Heart right ventricle (tissue), 16 donors: ENCODE data around the gene ZNF710. TPM values are rescaled to one million over a fixed set of nuclear protein-coding genes. Genes with fewer than 3 reads are reported as not detected.

Source experiments
- ATAC-seq, 8 donors: fragments of 200-7000 bp; cut with Tn5 transposase; one replicate each; pipeline ENCODE4 v1.9.1; 2020; ENCODE audit warnings: mild to moderate bottlenecking in 8 of 8, moderate library complexity in 8 of 8, moderate number of reproducible peaks in 1 of 8
- DNase-seq, 2 donors: peaks; one replicate each; pipeline ENCODE4 v3.0.0-alpha.2; 2020
- H3K27ac ChIP-seq, 10 donors: fragments of 200-600 bp; sonication (generic) in 2 of 10; one replicate each; pipeline versions ENCODE4 v1.5.0 to v1.8.0; 2020 to 2022; ENCODE audit warnings: mild to moderate bottlenecking in 3 of 10
- H3K27me3 ChIP-seq, 7 donors: fragments of 200-600 bp; one replicate each; pipeline ENCODE4 v1.8.0; 2021 to 2022; ENCODE audit warnings: mild to moderate bottlenecking in 2 of 7
- H3K36me3 ChIP-seq, 9 donors: fragments of 200-600 bp; sonication (generic) in 1 of 9; one replicate each; pipeline versions ENCODE4 v1.5.0 to v1.8.0; 2020 to 2022; ENCODE audit warnings: mild to moderate bottlenecking in 2 of 9
- H3K4me1 ChIP-seq, 9 donors: fragments of 200-600 bp; sonication (generic) in 1 of 9; one replicate each; pipeline versions ENCODE4 v1.5.0 to v1.8.0; 2020 to 2022; ENCODE audit warnings: mild to moderate bottlenecking in 4 of 9
- H3K4me3 ChIP-seq, 10 donors: fragments of 200-600 bp; sonication (generic) in 2 of 10; one replicate each; pipeline versions ENCODE4 v1.5.0 to v1.8.0; 2020 to 2022; ENCODE audit warnings: mild to moderate bottlenecking in 7 of 10, moderate library complexity in 2 of 10
- H3K9me3 ChIP-seq, 11 donors: fragments of 200-600 bp in 10 of 11; sonication (generic) in 2 of 11; one replicate each; pipeline versions ENCODE4 v1.5.0 to v1.8.0; 2013 to 2022; ENCODE audit warnings: mild to moderate bottlenecking in 2 of 11, control low read depth in 1 of 11, moderate library complexity in 1 of 11
- CTCF ChIP-seq, 9 donors: fragments of 200-600 bp; sonication (generic) in 2 of 9; IDR thresholded peaks; one replicate each; pipeline versions ENCODE4 v1.5.0 to v1.8.0; 2021 to 2022; ENCODE audit warnings: antibody characterized with exemption in 9 of 9, mild to moderate bottlenecking in 5 of 9, moderate library complexity in 1 of 9
- WGBS, 2 donors: extraction: QIAGEN DNeasy Blood & Tissue Kit; methylation state at CpG; one replicate each; pipeline ENCODE4 v1.1.7; 2013; ENCODE audit warnings: inconsistent platforms in 1 of 2; 5-methylcytosine and 5-hydroxymethylcytosine counted together
- intact Hi-C, 10 donors: fragments of 100-400 bp; cut with DNase I; formaldehyde crosslinking; loops; one replicate each; pipeline versions ENCODE4 v1.11.1 to v1.14.2; 2022
- polyA plus RNA-seq, 2 donors: library from polyadenylated mRNA; stranded (reverse); fragments of 200-250 nt; gene quantifications; one replicate each; pipeline ENCODE4 v1.2.3, GENCODE V29; 2013
- total RNA-seq, 10 donors: library from RNA; stranded (reverse); fragmentation: NEBNext Ultra II Directional in 3 of 10; extraction: Animal tissue kit (Norgen Biotek cat#: 25700) in 3 of 10; gene quantifications; one replicate each; pipeline versions ENCODE4 v1.2.1 to v1.2.4, GENCODE V29; 2021 to 2023
- donor health status: Arrhythmogenic right ventricular cardiomyopathy.
- donor health status: ischemic (EF 13 %, LVEDD 7.1; RV severe dilation, severe dysfunction).
- donor health status: healthy with polysubstance abuse.
- donor health status: DM: no; HTN: yes; CAD: no.
- donor health status: DM: no; HTN: no; CAD: no.
- donor health status: ischemic (EF 25% LVEDD 6.9; RV normal size, moderate dysfunction).
- donor health status: ischemic (EF 25% LVEDD 5.7; RV mildly dilated, moderate dysfunction).
- donor health status: healthy.
- donor health status: DM: yes; HTN: yes; CAD: no.
- donor health status: Ischemic cardiomyopathy.
- donor health status: ischemic (EF 35%, LVEDD 5.7; RV mildly dilated, moderate dysfunction).
- donor health status: nonischemic (EF 11% LVEDD 7.7; RV severe dilation, severe dysfunction).
- donor health status: DM: yes; HTN: yes; CAD: no.
- donor health status: PGD.
- donor health status: ischemic (EF 29% LVEDD 5.4; RV normal size, mild dysfunction).
- donor health status: nonischemic (EF 23%, LVEDD 6.1; RV moderate dilation, normal function).

ZNF710 gene
- total and polyA plus RNA-seq, 12 donors = 2.8 to 19.8 (median 3.9) TPM

- Histone ChIP-seq H3K4me3 (no peak overlapping the region), H3K9me3 (peaks cover 0 to 24% (median 7%) of the 10 kb centered on the region in 11 donors), H3K36me3 (no peaks in the 10 kb centered on the region), H3K27ac (no peak overlapping the region), H3K4me1 (no peaks in the 10 kb centered on the region), H3K27me3 (no peaks in the 10 kb centered on the region)
- no peak for TF ChIP-seq CTCF (IDR thresholded peaks at IDR 0.05)
- DNase-seq (no peak), ATAC-seq (no peak)
- WGBS, 2 donors = 60 to 80% methylated on average over 7 of the region's 7 CpGs
- intact Hi-C loops = no loop called here
Measured at GRCh38 chr15:90113166-90113565, 112.0 kb downstream of the ZNF710 start.

- H3K9me3 ChIP-seq = peaks cover 0 to 24% (median 7%) of the 10 kb centered on the region in 11 donors
- ATAC-seq (no peak), DNase-seq (no peak)
- no peaks in the 10 kb centered on the region for H3K27me3 ChIP-seq
- no peak overlapping the region for H3K4me3 ChIP-seq
- TF ChIP-seq CTCF (IDR thresholded peaks at IDR 0.05) = no peak
- WGBS, 2 donors = 71 to 80% methylated on average over 2 of the region's 2 CpGs
- H3K27ac ChIP-seq = no peak overlapping the region
- no peaks in the 10 kb centered on the region for H3K36me3 ChIP-seq
- intact Hi-C loops = no loop called here
- H3K4me1 ChIP-seq = no peaks in the 10 kb centered on the region
Measured at GRCh38 chr15:90114451-90114901, 113.4 kb downstream of the ZNF710 start.

GRCh38 chr15:90115783-90116182 is 114.7 kb downstream of the ZNF710 start:
- no peak for DNase-seq
- no peak for TF ChIP-seq CTCF (IDR thresholded peaks at IDR 0.05)
- H3K4me3 ChIP-seq = no peak overlapping the region
- H3K4me1 ChIP-seq = no peaks in the 10 kb centered on the region
- no peak for ATAC-seq
- peaks cover 0 to 24% (median 7%) of the 10 kb centered on the region in 11 donors for H3K9me3 ChIP-seq
- no peaks in the 10 kb centered on the region for H3K27me3 ChIP-seq
- H3K36me3 ChIP-seq = no peaks in the 10 kb centered on the region
- H3K27ac ChIP-seq = no peak overlapping the region
- WGBS, 2 donors = 91 to 95% methylated on average over 2 of the region's 2 CpGs
- intact Hi-C loops = no loop called here

GRCh38 chr15:90119367-90119766 is 118.2 kb downstream of the ZNF710 start:
- H3K4me3 ChIP-seq = no peak overlapping the region
- H3K36me3 ChIP-seq = no peaks in the 10 kb centered on the region
- TF ChIP-seq CTCF (IDR thresholded peaks at IDR 0.05) = no peak
- no peaks in the 10 kb centered on the region for H3K27me3 ChIP-seq
- no peak for ATAC-seq
- H3K9me3 ChIP-seq = peaks cover 0 to 15% (median 6%) of the 10 kb centered on the region in 11 donors
- no peak overlapping the region for H3K27ac ChIP-seq
- no peak for DNase-seq
- intact Hi-C loops = no loop called here
- no peaks in the 10 kb centered on the region for H3K4me1 ChIP-seq
